SK-N-SH (cell line): ENCODE measurements around the gene NHP2.

Source experiments
- EP300 ChIP-seq, 2 experiments: IDR thresholded peaks; 2 replicates each; pipeline versions ENCODE4 v1.4.0 to v1.6.1; 2012; ENCODE audit warnings: borderline replicate concordance in 1 of 2, low read depth in 1 of 2, low read length in 1 of 2
- FOXJ3 ChIP-seq: sonication (generic); formaldehyde crosslinking; IDR thresholded peaks from 2 replicates; pipeline ENCODE4 v1.5.1; 2020; ENCODE audit warnings: mild to moderate bottlenecking, missing genetic modification reagents
- TAF1 ChIP-seq: IDR thresholded peaks from 2 replicates; pipeline ENCODE4 v1.6.1; 2012; ENCODE audit warnings: low read depth, mild to moderate bottlenecking, low read length, moderate library complexity, borderline replicate concordance
- TF ChIP-seq, protein P1 (sequence below): fragments of 200-600 bp; sonication (generic); IDR thresholded peaks from 2 replicates; pipeline ENCODE4 v1.6.1; 2017; ENCODE audit warnings: antibody characterized with exemption, mild to moderate bottlenecking, moderate library complexity
- TF ChIP-seq, protein P2 (sequence below): IDR thresholded peaks from 2 replicates; pipeline ENCODE4 v1.6.1; 2012; ENCODE audit warnings: mild to moderate bottlenecking, low read depth, low read length, moderate library complexity
- TF ChIP-seq, protein P3 (sequence below): IDR thresholded peaks from 2 replicates; pipeline ENCODE4 v1.4.0; 2012; ENCODE audit warnings: low read depth
- TF ChIP-seq, protein P4 (sequence below): fragments of 150-350 bp; IDR thresholded peaks from 2 replicates; pipeline ENCODE4 v1.6.1; 2017; ENCODE audit warnings: antibody characterized with exemption, low read length, low read depth, borderline replicate concordance

DNA sequence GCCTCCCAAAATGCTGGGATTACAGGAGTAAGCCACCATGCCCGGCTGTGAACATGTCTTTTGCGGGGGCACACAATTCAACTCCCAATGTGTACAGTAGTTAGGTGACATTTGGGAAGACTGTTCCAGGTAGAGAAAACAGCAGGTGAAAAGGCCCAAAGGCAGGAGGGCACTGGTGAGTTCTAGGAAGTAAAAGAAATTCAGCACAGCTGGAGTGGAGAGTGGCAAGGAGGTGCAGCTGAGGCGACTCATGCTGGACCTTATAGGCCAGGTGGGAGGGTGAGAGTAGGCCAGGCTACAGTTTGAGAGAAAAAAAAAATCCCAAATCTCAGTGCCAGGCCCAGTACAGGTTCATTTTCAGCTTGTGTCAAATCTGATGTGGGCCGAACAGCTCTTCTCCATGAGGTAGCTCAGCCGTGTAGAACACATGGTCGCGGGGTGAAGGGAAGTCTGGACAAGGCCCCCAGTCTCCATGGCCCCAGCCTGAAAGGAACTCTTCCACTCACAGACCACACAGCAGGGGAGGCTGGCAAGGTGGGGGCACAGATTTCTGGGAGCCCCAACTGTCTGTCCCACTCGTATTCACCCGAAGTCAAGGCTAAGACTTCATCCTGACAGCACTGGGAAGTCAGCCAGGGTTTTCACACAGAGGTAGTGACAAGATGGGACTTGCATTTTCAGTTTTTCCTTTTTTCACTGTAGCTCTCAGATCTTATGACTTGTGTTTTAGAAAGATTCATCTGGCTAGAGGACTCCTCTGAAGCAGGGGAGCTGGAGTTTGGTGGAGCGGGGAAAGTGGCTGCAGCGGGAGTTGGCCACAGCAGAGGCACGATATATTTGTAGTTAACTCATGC, 46.1 kb upstream of the NHP2 start:
- TF ChIP-seq, protein P1, sequence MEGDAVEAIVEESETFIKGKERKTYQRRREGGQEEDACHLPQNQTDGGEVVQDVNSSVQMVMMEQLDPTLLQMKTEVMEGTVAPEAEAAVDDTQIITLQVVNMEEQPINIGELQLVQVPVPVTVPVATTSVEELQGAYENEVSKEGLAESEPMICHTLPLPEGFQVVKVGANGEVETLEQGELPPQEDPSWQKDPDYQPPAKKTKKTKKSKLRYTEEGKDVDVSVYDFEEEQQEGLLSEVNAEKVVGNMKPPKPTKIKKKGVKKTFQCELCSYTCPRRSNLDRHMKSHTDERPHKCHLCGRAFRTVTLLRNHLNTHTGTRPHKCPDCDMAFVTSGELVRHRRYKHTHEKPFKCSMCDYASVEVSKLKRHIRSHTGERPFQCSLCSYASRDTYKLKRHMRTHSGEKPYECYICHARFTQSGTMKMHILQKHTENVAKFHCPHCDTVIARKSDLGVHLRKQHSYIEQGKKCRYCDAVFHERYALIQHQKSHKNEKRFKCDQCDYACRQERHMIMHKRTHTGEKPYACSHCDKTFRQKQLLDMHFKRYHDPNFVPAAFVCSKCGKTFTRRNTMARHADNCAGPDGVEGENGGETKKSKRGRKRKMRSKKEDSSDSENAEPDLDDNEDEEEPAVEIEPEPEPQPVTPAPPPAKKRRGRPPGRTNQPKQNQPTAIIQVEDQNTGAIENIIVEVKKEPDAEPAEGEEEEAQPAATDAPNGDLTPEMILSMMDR, result no peak
- TF ChIP-seq, protein P2, sequence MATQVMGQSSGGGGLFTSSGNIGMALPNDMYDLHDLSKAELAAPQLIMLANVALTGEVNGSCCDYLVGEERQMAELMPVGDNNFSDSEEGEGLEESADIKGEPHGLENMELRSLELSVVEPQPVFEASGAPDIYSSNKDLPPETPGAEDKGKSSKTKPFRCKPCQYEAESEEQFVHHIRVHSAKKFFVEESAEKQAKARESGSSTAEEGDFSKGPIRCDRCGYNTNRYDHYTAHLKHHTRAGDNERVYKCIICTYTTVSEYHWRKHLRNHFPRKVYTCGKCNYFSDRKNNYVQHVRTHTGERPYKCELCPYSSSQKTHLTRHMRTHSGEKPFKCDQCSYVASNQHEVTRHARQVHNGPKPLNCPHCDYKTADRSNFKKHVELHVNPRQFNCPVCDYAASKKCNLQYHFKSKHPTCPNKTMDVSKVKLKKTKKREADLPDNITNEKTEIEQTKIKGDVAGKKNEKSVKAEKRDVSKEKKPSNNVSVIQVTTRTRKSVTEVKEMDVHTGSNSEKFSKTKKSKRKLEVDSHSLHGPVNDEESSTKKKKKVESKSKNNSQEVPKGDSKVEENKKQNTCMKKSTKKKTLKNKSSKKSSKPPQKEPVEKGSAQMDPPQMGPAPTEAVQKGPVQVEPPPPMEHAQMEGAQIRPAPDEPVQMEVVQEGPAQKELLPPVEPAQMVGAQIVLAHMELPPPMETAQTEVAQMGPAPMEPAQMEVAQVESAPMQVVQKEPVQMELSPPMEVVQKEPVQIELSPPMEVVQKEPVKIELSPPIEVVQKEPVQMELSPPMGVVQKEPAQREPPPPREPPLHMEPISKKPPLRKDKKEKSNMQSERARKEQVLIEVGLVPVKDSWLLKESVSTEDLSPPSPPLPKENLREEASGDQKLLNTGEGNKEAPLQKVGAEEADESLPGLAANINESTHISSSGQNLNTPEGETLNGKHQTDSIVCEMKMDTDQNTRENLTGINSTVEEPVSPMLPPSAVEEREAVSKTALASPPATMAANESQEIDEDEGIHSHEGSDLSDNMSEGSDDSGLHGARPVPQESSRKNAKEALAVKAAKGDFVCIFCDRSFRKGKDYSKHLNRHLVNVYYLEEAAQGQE, result no peak
- TF ChIP-seq TAF1, result no peak
- no peak for TF ChIP-seq EP300 (IDR thresholded peaks at IDR 0.05; ENCODE audit: borderline replicate concordance in 1 of 2, low read depth in 1 of 2, low read length in 1 of 2)
- TF ChIP-seq FOXJ3 (CRISPR knock-in tag), result no peak
- TF ChIP-seq, protein P3, sequence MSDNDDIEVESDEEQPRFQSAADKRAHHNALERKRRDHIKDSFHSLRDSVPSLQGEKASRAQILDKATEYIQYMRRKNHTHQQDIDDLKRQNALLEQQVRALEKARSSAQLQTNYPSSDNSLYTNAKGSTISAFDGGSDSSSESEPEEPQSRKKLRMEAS, result no peak
- TF ChIP-seq, protein P4, sequence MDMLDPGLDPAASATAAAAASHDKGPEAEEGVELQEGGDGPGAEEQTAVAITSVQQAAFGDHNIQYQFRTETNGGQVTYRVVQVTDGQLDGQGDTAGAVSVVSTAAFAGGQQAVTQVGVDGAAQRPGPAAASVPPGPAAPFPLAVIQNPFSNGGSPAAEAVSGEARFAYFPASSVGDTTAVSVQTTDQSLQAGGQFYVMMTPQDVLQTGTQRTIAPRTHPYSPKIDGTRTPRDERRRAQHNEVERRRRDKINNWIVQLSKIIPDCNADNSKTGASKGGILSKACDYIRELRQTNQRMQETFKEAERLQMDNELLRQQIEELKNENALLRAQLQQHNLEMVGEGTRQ, result no peak
